ENCODE results near the gene PNMA1. TPM values are rescaled to one million over a fixed set of nuclear protein-coding genes. Genes with fewer than 3 reads are reported as not detected.
"Not testable (repeated sequence)": the region's sequence is repeated elsewhere in the genome, so short reads cannot be mapped to it uniquely, and the experiment has no call there.

PNMA1 gene
- total and polyA plus RNA-seq, 11 donors, result 7.4 to 32.3 (median 25.9) TPM

- no peak for DNase-seq
- Histone ChIP-seq H3K9me3 (no peaks in the 10 kb centered on the region), H3K4me3 (peak overlapping the region in 11 of 12 donors; percentile 69 to 94 (median 85)), H3K4me1 (peaks cover 0 to 35% (median 24%) of the 10 kb centered on the region in 12 donors), H3K27me3 (no peaks in the 10 kb centered on the region), H3K36me3 (peaks cover 0 to 20% (median 17%) of the 10 kb centered on the region in 9 donors), H3K27ac (peak overlapping the region in 8 of 12 donors; percentile 13 to 96 (median 90))
- ATAC-seq, result no peak
- intact Hi-C loops (cut with DNase I), result loop anchor here in 2 of 10 donors (5.0 to 10.0 kb wide), 2 partner anchors 65 to 67 kb away; partner anchors contain the start of gene DNAL1 (in 1 of the 2)
- no peak for TF ChIP-seq POLR2A (IDR thresholded peaks at IDR 0.05)
- TF ChIP-seq CTCF (IDR thresholded peaks at IDR 0.05), result no peak
- 24 to 36% (median 29%) methylated on average over 11 of the region's 11 CpGs for WGBS, 4 donors
These were observed 2.1 kb downstream of the PNMA1 start for GRCh38 chr14:73712071-73712506.

- no peaks in the 10 kb centered on the region for H3K27me3 ChIP-seq
- 86 to 99% (median 93%) methylated on average over 5 of the region's 5 CpGs for WGBS, 4 donors
- ATAC-seq (no peak), DNase-seq (no peak)
- H3K27ac ChIP-seq, result no peak overlapping the region
- TF ChIP-seq CTCF (IDR thresholded peaks at IDR 0.05), result no peak
- peaks cover 0 to 7% (median 6%) of the 10 kb centered on the region in 9 donors for H3K36me3 ChIP-seq
- H3K4me1 ChIP-seq, result peaks cover 0 to 29% (median 23%) of the 10 kb centered on the region in 12 donors
- no peak overlapping the region for H3K4me3 ChIP-seq
- intact Hi-C loops (cut with DNase I), result loop anchor here in 2 of 10 donors (5.0 to 10.0 kb wide), 2 partner anchors 63 to 66 kb away; partner anchors contain the start of gene DNAL1 (in 1 of the 2)
- H3K9me3 ChIP-seq, result no peaks in the 10 kb centered on the region
These were observed 3.4 kb downstream of the PNMA1 start for GRCh38 chr14:73710737-73711136.

GRCh38 chr14:73709904-73710469 is 4.2 kb downstream of the PNMA1 start:
- Histone ChIP-seq H3K27ac (no peak overlapping the region), H3K36me3 (no peaks in the 10 kb centered on the region), H3K27me3 (no peaks in the 10 kb centered on the region), H3K4me1 (peaks cover 0 to 29% (median 21%) of the 10 kb centered on the region in 12 donors), H3K9me3 (no peaks in the 10 kb centered on the region), H3K4me3 (no peak overlapping the region)
- WGBS, 4 donors, result 92 to 93% (median 93%) methylated on average over 8 of the region's 8 CpGs
- DNase-seq (no peak), ATAC-seq (no peak)
- TF ChIP-seq POLR2A (IDR thresholded peaks at IDR 0.05), result no peak
- intact Hi-C loops (cut with DNase I), result loop anchor here in 2 of 10 donors (5.0 to 10.0 kb wide), 2 partner anchors 63 to 65 kb away; partner anchors contain the start of gene DNAL1 (in 1 of the 2)

- H3K4me3 ChIP-seq; H3K27ac ChIP-seq; ATAC-seq; H3K9me3 ChIP-seq; H3K36me3 ChIP-seq; H3K27me3 ChIP-seq; DNase-seq; intact Hi-C loops (cut with DNase I): not testable (repeated sequence)
- H3K4me1 ChIP-seq, result peaks cover 0 to 19% (median 15%) of the 10 kb centered on the region in 12 donors
- 62 to 95% (median 91%) methylated on average over 1 to 4 of the region's 4 CpGs for WGBS, 4 donors
These were observed 6.1 kb downstream of the PNMA1 start for GRCh38 chr14:73708076-73708475.

- Histone ChIP-seq H3K27me3 (no peaks in the 10 kb centered on the region), H3K9me3 (no peaks in the 10 kb centered on the region), H3K4me1 (no peaks in the 10 kb centered on the region), H3K4me3 (no peak overlapping the region), H3K36me3 (peaks cover 0 to 16% (median 0%) of the 10 kb centered on the region in 9 donors), H3K27ac (no peak overlapping the region)
- 0 to 88% (median 45%) methylated on average over 1 of the region's 1 CpG for WGBS, 4 donors
- no peak for DNase-seq
- TF ChIP-seq CTCF (IDR thresholded peaks at IDR 0.05) (no peak), POLR2A (IDR thresholded peaks at IDR 0.05) (no peak)
- intact Hi-C loops (cut with DNase I), result no loop called here
- ATAC-seq, result no peak
These were observed 13.9 kb downstream of the PNMA1 start for GRCh38 chr14:73700325-73700724.

Data from heart left ventricle (tissue), 16 donors.